NT2/D1 (cell line): ENCODE results near the gene GLIS1.

Experiments
- SUZ12 ChIP-seq: IDR thresholded peaks from 2 replicates; pipeline ENCODE4 v1.6.1; 2011; ENCODE audit not compliant: insufficient read length, insufficient read depth; ENCODE audit errors: extremely low read depth
- ZNF274 ChIP-seq: IDR thresholded peaks from 2 replicates; pipeline ENCODE4 v1.6.1; 2011; ENCODE audit warnings: mild to moderate bottlenecking, low read depth, low read length

- no peak for TF ChIP-seq ZNF274
- TF ChIP-seq SUZ12: no peak
These were observed 94.5 kb downstream of the GLIS1 start for GRCh38 chr1:53644496-53644895.
